WI38 (cell line): ENCODE measurements around the gene ROBO4.

ENCODE experiments used
- H3K4me3 ChIP-seq: 2 replicates; pipeline ENCODE4 v1.5.1; 2011; ENCODE audit warnings: low read depth, mild to moderate bottlenecking, control low read depth, low read length
- CTCF ChIP-seq: IDR thresholded peaks from 2 replicates; pipeline ENCODE4 v1.5.1; 2012; ENCODE audit warnings: low read depth, mild to moderate bottlenecking, control low read depth, low read length

ROBO4 gene

GRCh38 chr11:124941703-124942102 is 44.0 kb upstream of the ROBO4 start:
- H3K4me3 ChIP-seq: no peak overlapping the region
- TF ChIP-seq CTCF: no peak

- no peak for TF ChIP-seq CTCF
- no peak overlapping the region for H3K4me3 ChIP-seq
Measured at GRCh38 chr11:124938970-124939369, 41.3 kb upstream of the ROBO4 start.

DNA sequence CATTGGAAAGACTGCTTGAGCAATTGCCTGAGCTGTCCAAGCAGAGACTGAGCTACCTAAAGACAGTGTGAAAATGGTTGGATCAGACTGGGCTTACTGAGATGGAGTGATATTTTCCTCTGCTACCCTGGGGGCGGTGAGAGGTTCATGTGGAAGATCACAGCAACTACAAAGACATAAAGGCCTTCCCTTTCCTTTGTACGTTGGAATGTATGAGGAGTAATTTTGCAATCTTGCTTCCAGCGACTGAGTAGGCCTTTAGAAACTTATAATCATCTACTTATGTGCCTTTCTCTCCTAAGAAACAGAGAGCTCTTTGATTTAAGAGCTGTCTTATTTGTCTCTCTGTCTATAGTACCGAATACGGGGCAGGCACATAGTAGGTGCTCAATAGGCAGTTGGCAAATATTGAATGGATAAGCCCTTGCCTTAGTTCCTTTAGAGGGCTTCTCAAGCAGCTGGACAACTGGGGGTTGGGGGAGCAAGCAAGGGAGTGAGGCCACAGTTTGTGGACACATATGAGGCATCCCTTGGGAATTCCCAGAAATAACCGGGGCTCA is 40.6 kb upstream of the ROBO4 start:
- no peak overlapping the region for H3K4me3 ChIP-seq
- no peak for TF ChIP-seq CTCF

GRCh38 chr11:124937336-124937935 is 39.8 kb upstream of the ROBO4 start:
- no peak for TF ChIP-seq CTCF
- no peak overlapping the region for H3K4me3 ChIP-seq

DNA sequence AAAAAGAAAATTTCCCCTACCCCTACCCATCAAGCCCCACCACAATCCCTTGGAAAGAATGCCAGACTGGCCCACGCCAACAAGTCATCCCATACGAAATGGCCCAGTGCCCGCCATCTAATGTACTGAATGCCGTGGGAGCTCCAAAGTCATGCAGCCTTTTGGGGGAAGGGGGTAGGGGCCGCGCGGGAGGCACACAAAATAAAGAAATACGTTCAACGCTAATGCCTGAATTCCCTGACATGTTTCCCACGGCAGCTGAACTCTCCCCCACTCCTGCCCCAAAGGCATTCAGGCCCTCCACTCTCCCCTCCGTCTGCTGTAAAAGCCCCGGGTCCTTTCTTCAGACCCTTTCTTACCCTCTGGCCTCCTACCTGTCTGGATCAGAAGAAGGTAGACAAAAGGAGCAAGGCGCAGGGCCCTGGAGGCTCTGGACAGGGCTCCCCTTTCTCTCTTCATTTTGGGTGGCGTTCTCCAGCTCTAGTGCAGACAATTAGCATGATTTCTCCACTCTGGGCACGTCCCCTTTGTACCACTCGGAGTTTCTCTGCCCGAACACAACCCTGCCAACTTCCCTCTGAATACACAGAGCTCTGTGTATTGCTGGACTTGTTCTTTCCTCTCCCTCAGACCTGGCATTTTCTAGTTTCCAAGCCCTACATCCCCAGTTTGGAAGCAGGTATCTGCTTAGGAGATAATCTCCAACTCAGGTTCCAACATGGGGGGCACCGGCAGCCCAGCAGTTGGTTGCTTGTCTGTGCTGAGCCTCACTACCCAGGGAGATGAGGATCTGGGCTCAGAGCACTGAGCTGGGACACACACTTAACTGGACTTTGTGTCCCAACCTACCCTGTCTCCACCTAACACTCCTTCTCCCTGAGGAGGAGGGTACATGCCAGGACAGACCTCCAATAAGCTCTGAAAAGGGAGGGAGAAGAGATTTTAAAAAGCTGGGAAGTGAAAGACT is 38.2 kb upstream of the ROBO4 start, which contains the start of gene HEPACAM:
TSS of gene HEPACAM (minus strand) at position 500 of the 967 bp plus-strand sequence. CDS start at position 459, 41 bp downstream.
- TF ChIP-seq CTCF: no peak
- no peak within 1 kb of the TSS for H3K4me3 ChIP-seq

DNA sequence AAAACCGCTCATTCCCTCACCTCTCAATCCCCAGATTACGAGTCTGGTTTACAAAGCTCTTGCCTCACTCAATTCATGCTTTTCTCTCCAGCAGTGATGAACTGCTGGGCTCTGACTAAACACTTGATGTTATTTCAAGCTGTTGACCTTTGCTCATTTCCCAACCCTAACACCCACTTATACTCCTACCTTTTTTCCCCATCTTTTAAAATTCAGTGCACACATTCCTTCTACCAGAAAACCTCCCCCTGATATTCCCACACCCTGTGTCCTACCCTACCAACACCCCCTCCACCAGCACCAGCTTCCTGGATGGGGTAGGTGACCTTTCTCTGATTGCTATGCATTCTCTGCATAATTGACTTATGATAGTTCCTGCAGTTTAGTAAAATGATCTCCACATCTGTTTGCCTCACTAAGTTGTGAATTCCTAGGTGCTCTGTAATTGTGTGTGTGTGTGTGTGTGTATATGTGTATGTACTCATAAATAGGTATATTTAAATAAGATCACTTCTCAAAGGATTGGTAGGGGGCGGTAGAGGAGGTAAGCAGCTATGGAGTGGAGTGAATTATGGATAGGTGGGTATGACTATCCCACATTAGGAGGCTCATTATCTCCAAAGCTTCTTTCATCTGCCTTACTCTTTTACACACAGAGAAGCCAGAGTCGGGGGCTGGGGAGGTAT is 37.3 kb upstream of the ROBO4 start:
- TF ChIP-seq CTCF: no peak
- H3K4me3 ChIP-seq: no peak overlapping the region; the same call in 1 of the 2 replicates
